ENCODE data around the gene LIPT2.

DNA sequence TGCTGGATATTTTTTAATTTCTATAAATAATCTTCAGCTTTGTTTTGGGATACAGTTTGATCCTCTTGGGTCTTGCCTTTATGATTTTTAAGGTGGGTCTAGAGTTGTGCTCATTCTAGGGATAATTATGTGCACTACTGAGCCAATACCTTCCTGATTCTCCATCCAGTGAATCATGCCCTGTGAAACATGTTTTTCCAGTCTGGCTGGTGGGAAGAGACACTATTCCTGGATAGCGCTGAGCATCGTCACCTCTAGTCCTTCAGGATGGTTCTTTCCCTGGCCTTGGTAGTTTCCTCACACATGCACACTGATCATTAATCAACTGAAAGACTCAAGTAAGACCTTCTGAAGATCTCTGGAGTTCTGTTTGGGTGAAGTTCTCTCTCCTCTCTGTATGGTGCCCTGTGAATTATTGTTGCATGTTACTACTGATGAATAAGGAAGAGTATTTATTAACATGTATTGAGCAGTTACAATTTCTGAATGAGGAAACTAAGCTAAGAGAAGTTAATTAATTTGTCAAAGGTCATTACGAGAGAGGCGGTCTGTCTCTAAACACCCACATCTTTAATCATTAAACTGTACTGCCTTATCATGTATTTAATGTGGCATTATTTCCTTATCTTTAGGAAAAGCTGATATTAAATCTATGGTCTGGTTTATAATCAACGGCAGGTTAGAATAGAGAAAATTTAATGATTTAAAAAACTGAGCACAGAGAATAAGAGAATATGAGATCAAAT, 39.1 kb upstream of the LIPT2 start:
- TF ChIP-seq, protein P1, sequence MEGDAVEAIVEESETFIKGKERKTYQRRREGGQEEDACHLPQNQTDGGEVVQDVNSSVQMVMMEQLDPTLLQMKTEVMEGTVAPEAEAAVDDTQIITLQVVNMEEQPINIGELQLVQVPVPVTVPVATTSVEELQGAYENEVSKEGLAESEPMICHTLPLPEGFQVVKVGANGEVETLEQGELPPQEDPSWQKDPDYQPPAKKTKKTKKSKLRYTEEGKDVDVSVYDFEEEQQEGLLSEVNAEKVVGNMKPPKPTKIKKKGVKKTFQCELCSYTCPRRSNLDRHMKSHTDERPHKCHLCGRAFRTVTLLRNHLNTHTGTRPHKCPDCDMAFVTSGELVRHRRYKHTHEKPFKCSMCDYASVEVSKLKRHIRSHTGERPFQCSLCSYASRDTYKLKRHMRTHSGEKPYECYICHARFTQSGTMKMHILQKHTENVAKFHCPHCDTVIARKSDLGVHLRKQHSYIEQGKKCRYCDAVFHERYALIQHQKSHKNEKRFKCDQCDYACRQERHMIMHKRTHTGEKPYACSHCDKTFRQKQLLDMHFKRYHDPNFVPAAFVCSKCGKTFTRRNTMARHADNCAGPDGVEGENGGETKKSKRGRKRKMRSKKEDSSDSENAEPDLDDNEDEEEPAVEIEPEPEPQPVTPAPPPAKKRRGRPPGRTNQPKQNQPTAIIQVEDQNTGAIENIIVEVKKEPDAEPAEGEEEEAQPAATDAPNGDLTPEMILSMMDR (IDR thresholded peaks at IDR 0.05; ENCODE audit: poor library complexity, severe bottlenecking), result no peak
- TF ChIP-seq TAF1 (IDR thresholded peaks at IDR 0.05; ENCODE audit: low read depth), result no peak

All from neural cell (in vitro differentiated cells).